Superior temporal gyrus (tissue), 1 donor: ENCODE measurements around the gene DEFB113.
"Not testable (repeated sequence)": the region's sequence is repeated elsewhere in the genome, so short reads cannot be mapped to it uniquely, and the experiment has no call there.

Source experiments
- DNase-seq: peaks from one replicate; pipeline ENCODE4 v3.0.0-alpha.2; 2016; ENCODE audit errors: extremely low spot score

DEFB113 gene, protein sequence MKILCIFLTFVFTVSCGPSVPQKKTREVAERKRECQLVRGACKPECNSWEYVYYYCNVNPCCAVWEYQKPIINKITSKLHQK

DNA sequence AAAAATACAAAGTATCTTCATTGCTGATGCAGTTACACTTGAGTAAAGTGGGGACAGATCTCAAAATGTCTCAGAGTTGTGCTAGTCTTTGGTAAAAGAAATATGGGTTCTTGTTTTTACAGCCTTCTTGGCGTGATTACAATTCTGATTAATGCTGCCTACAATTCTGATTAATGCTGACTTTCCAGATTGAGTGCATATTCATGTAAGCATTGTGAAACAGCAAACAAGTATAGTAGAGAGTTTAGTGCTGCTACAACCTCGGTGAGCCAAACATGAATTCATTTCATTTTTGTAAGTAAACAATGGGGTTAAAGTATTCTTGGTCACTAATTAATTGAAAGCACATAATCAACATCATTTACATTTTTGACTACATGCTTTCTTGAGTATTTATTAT is at the start of gene DEFB113:
Gene DEFB113, minus strand, starts transcription at position 21 of the 400 bp plus-strand sequence. Its CDS starts 0 bp downstream, at position 21.
- no peak for DNase-seq

GRCh38 chr6:50007819-50008218 is 38.4 kb upstream of the DEFB113 start:
- no peak for DNase-seq

- no peak for DNase-seq
Observed at GRCh38 chr6:50003139-50003538, 33.7 kb upstream of the DEFB113 start.

DNA sequence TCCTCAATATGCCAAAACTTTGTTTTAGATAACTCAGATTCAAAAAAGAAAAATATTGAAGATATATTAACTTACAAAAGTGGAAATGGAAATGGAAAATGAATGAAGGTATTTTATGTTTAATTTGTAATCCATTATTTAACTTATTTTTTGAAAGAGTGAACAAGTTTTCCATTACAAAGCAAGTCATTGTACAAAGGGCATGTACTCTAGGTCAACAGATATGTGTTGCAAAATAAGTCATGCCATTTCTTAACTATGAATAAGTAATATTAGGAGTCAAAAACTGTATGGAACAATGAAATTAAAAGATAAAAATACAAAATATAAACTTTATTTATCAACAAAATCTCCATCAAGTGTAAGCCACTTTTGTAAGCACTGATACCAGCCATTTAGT is 25.9 kb upstream of the DEFB113 start:
- no peak for DNase-seq

- no peak for DNase-seq
Observed at GRCh38 chr6:49988900-49989299, 19.5 kb upstream of the DEFB113 start.

- DNase-seq, result no peak
Observed at GRCh38 chr6:49987749-49988148, 18.3 kb upstream of the DEFB113 start.

- DNase-seq, result no peak
Observed at GRCh38 chr6:49986551-49986950, 17.1 kb upstream of the DEFB113 start.

GRCh38 chr6:49982046-49982445 is 12.6 kb upstream of the DEFB113 start:
- DNase-seq, result no peak

DNA sequence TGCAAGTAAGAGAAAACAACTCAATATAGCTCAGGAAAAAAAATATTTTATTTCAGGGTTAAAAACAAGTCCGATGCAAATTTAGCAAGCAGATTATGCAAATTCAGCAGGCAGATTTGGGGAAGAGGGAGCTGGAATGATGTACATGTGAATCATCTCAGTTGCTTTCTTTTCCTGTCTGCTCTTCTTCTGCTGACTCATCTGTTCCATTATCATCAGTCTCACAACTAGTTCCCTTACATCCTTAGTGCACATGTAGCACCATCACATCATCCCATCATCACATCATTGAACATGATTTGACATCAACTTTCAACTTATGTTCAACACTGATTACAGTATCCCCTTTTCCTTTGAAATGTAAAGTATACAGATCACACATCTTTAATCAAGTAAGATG is 11.5 kb upstream of the DEFB113 start:
- DNase-seq, result peak; percentile 41

DNA sequence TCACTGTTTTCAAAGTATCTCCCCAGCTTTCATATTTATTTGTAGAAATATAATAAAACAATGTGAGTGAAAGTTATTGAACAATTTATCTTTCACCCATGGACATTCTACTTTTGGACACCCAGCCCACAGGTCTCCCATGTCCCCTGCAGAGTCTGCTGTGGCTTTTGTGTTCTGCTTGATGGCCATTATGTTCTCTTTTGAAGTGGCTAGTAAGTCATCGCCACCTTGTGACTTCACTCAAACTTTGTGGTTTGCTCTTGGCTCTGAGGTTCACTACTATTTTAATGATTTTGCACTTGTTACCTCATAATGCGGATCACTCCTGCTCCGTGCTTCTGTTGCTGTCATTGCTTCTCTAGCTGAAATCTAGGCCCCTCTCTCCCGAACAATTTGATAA is 10.2 kb upstream of the DEFB113 start:
- DNase-seq, result no peak

DNA sequence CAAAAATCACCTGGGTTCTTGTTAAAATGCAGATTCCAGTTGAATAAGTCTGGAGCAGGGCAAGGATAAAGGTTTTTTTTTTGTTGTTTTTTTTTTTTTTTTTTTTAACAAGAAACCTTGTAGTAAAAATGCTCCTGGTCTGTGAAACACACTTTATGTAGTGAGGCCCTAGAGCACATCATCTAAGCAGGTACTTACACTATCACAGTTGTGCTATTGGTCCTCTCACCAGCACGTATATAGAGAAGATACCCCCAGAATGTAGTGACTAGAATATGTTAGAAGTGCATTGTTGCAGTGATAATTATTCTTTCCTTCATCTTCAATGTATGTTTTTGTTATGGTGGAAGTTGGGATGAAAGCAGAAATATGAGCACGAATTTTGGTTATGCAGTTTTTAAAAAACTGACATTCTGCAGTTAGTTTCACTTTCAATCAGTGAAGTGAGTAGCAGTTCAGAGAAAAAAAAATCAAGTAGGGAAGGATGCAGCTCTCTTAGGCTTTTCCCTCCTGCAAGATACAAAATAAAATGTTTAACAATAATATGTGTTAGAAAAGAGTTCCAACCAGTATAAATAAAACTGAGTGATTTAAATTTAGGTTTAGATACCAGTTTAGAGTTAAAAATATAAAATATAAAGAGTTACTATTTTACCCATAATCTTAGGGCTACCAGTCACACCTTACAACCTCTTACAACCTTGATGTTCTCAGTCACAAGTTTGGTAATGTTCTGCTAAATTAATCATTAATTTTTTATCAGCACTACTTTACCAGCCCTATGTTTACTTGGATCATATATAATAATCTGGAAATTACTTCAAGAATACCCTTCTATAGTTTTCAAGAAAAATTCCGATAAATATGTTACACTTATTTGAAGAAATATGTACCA is 9.2 kb upstream of the DEFB113 start:
- no peak for DNase-seq

GRCh38 chr6:49966823-49967222 is 2.6 kb downstream of the DEFB113 start:
- DNase-seq, result no peak

GRCh38 chr6:49966334-49966733 is 3.1 kb downstream of the DEFB113 start:
- no peak for DNase-seq

DNA sequence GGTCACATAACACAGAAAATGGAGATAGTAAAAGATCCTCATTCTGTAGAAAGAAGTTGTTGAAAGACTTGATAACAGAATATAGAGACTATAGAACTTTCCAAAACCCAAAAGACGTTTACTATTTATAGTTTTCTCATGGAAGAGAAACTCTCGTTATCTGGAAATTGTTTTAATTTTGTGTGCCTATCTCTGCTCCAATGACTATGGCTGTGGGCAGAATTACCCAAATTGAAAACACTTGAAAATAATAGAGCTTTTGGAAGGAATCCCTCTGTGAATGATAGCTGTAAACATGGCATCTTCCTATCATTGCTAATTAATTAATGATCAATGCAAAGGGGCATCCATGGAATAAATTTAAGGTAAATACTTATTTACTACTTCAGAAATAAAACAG is 5.4 kb downstream of the DEFB113 start, which contains the start of gene DEFB114:
Gene DEFB114, minus strand, starts transcription at position 101 of the 400 bp plus-strand sequence. Its CDS starts 59 bp downstream, at position 42.
- DNase-seq, result no peak

GRCh38 chr6:49958180-49958579 is 11.2 kb downstream of the DEFB113 start:
- no peak for DNase-seq

- no peak for DNase-seq
Observed at GRCh38 chr6:49955847-49956246, 13.6 kb downstream of the DEFB113 start.

DNA sequence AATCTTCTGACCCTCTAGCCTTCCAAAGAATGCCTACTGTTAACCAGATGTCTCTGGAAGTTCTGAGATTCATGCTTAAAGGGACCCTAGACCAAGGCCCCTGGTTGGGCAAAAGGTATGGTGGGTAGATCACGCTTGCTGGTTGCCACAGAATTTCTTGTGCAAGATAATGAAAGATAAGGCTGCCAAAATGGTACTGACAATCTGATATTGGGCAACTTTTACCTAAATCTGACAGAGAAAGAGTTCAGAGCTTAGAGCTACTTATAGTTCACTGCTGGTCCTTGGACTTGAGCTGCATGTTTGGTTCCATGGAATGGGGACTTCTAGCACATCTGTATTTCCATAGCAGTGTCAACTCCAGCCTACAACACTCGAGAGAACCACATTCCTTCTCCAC is 17.5 kb downstream of the DEFB113 start:
- no peak for DNase-seq

DNA sequence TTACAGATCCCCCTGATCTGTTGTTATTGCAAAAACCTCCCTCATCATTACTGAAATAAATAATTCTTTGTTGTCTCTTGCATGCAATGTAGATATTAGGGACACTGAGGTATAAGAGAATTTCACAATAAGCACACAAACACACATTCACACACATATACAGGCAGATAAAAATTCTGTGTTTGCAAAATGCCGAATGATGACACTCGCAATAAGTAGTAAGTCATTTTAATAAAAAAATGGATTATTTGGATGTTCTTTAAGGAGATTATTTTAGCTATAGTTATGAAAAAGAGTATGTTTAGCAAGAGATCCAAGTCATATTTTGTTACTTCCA is 19.0 kb downstream of the DEFB113 start:
- DNase-seq, result no peak

- no peak for DNase-seq
Observed at GRCh38 chr6:49949062-49949461, 20.4 kb downstream of the DEFB113 start.

GRCh38 chr6:49946835-49947234 is 22.6 kb downstream of the DEFB113 start:
- DNase-seq, result no peak

- not testable (repeated sequence) for DNase-seq
Observed at GRCh38 chr6:49944068-49944467, 25.4 kb downstream of the DEFB113 start.

DNA sequence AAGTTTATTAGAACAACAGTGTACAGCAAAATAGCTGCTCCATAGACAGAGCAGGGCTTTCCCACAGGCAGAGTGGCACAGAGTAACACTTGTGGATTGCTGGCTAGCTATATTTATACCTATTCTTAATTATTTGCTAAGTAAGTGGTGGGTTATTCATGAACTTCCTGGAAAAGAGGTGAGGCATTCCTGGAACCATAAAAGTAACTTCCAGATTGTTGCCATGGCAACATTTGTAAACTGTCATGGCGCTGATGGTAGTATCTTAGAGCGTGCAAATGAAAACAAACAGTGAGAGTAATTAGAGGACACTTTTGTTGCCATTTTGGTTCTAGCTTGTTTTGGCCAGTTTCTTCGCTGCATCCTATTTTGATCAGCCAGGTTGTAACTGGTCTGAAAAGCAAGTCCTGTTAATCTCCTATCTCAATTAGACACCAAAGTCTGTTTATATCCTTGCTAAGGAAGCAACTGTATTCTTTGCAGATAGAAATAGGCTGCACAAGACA is 29.4 kb downstream of the DEFB113 start:
- no peak for DNase-seq

GRCh38 chr6:49937811-49938210 is 31.6 kb downstream of the DEFB113 start:
- no peak for DNase-seq
